Stimulated activated CD8-positive, alpha-beta memory T cell treated with anti-CD3 and anti-CD28 coated beads, Interleukin-12 subunit alpha, Interleukin-12 subunit beta, amount 100 ng/mL, for 1 hour (primary cell): Measurements from ENCODE around the gene PHGDH.
"Not testable (repeated sequence)": the region's sequence is repeated elsewhere in the genome, so short reads cannot be mapped to it uniquely, and the experiment has no call there.

Source experiments
- DNase-seq: peaks from one replicate; pipeline ENCODE4 v3.0.0-alpha.2; 2020; ENCODE audit warnings: low read depth

The PHGDH gene

DNA sequence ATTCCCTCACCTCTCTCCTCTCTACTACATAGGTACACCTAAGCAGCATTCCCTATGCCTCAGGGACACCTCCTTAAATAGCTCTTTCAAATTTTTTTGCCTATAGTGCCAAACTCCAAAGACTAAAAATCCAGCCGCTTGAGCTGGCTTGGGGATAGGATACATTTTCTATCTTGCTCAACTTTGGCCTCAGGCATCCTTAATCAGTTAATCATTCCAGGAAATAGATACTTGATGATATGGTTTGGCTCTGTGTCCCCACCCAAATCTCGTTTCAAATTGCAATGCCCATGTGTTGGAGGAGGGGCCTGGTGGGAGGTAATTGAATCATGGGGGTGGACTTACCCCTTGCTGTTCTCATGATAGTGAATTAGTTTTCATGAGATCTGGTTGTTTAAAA is 11.4 kb upstream of the PHGDH start:
- no peak for DNase-seq

DNA sequence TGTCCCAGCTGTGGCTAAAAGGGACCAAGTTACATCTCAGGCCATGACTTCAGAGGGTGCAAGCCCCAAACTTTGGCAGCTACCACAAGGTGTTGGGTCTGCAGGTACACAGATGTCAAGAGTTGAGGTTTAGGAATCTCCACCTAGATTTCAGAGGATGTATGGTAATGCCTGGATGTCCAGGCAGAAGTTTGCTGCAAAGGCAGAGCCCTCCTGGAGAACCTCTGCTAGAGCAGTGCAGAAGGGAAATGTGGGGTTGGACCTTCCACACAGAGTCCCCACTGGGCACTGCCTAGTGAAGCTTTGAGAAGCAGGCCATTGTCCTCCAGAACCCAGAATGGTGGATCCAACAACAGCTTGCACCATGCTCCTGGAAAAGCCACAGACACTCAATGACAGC is 10.1 kb upstream of the PHGDH start:
- DNase-seq, result no peak

DNA sequence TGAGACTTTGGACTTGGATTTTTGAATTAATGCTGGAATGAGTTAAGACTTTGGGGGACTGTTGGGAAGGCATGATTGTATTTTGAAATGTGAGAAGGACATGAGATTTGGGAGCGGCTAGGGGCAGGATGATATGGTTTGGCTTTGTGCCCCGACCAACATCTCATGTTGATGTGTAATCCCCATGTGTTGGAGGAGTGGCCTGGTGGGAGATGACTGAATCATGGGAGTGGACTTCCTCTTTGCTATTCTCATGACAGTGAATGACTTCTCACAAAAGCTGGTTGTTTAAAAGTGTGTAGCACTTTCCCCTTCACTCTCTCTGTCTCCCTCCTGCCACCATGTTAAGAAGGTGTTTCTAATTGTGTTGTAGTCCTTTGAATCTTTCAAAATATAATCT is 9.3 kb upstream of the PHGDH start:
- no peak for DNase-seq

DNA sequence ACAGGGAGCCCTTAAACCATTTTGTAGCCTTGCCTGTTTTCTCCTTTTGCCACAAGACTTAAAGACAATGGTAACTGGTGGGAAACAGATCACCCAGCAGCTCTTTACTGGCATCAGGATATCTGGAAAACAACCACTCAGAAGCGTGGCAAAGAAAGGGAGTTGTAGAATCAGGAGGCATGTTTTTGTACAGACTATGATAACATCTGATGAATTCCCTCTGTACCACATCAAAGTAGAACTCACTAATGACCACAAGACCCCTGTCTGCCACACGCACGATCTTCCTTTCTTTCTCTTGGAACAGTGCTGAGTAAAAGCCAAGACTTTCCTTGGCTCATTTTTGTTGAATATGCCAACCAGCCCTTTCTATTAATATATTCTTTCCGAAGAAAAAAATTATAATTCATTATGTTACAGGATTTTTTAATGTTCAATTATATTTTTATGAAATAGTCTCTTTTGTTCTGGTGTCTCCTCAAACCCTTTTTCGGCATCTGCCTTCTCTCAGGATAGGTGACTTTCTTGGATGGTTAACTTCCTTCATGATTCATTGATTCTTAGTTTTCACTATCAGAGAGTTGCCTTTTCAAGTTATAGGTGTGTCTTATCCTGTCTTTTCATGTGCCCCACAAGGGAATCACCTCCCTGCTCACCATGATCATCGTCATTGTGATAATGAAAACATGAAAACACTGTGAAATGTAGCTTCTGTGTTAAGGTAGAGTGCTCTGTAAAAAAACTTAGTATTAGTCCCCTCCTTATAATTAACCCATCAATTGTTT is 7.9 kb upstream of the PHGDH start:
- DNase-seq, result no peak

DNA sequence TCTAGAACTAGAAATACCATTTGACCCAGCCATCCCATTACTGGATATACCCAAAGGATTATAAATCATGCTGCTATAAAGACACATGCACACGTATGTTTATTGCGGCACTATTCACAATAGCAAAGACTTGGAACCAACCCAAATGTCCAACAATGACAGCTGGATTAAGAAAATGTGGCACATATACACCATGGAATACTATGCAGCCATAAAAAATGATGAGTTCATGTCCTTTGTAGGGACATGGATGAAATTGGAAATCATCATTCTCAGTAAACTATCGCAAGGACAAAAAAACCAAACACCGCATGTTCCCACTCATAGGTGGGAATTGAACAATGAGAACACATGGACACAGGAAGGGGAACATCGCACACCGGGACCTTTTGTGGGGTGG is 5.1 kb upstream of the PHGDH start:
- not testable (repeated sequence) for DNase-seq

DNA sequence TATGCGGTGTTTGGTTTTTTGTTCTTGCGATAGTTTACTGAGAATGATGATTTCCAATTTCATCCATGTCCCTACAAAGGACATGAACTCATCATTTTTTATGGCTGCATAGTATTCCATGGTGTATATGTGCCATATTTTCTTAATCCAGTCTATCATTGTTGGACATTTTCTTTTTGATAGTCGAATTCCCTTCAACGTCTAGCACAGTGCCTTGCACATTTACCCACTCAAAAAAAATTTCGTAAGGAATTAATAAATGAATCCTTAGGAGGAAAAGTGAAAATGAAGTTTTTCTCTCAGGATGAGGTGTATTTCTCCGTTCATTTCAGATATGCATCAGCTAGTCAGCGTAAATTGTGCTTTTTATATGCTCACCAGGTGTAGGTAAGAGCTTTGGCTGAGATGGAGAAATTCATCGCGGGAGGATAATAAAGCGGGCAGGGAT is 354 bp upstream of the PHGDH start:
- not testable (repeated sequence) for DNase-seq

DNA sequence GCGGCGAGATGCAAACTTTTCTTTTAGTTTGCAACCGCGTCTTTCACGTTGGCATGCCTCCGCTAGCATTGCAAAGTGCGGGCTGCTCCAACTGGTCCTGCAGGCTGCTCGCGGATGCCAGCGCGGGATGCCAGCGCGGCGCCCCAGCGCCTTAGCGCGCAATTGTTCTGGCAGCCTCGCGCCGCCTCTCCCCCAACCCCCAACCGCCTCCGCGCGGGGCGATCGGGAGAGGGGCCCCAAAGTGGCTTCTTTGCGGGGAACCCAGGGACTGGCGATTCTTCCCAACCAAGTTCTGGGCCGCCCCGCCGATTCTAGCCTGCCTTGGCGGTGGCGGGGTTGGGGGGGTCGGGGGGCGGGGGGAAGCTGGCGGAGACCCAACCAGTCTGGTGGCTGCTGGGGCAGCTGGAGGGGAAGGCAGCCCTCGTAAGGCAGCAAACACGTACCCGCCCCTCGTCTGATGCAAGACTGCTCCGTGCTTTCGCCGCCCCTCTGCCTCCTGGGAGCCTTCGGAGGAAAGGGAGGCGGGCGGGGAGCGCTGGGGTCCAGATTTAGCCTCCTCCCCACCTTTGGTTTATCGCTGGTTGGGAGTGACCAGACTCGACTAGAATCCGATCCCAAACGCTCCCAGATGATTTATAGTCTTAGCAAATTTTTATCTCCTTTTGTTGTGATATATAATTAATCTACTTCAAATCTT is 756 bp downstream of the PHGDH start:
- no peak for DNase-seq

DNA sequence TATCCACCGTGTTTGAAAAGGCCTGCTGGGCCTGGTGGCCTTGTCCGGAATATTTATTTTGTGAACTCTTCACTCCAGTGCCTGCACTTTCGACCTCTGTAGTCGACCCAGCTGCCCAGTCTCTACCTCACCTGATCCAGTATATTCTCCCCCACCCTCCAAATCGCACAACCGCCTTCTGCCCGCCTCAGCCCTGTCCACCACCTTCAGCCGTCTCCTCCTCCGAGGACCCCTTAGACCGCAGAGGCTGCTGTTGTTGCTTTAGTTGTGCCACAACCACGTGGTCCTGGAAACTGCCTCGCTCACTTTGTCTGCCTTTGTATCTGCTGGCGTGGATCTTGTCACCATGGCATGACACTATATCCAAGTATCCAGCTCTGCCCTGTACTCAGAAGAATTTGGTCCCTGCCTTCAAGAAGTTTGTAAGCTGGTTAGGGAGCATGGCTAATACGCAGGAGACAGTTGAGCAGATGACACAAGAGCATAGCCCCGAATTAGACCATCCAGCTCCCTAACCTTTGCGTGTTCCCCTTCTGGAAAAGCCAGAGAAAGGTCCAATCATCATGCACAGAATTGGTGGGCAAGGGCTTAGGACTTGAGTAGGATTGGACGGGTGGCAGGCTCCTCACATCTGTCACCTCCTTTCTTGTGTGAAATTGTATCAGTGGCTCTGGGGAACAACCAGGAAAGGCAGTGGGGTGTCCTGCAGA is 1.5 kb downstream of the PHGDH start:
- DNase-seq, result no peak

DNA sequence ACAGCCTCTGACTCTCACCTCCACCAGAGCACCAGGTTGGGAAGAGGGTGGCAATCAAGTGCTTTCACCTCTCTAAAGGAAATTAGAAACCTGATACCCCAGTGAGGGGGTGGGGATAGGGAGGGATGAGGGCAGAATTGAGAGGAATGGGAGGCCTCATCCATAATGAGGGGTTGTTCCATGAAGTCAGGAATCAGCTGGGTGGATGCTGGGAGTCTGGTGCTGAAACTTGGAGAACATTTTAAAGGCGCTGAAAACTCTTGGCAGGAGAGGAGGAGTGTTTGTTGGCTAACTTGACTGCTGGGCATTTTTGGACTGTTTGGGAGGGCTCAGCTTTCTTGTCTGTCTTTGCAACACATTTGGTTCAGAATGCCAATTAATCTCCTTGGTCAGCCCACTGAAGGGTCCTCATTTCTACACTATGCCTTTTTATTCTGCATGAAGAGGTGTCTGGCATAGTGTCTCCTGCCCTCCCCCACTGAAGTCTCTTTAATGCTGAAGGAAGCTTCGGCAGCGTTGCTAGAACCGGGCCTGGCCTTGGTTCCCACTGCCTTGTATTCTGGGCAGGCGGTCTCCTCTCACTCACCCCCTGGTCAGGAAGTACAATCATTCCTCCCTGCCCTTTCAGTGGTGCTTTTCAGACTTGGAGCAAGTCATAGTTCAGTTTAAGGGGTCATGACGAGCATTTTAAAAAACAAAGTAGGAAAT is 2.2 kb downstream of the PHGDH start:
- DNase-seq, result no peak

DNA sequence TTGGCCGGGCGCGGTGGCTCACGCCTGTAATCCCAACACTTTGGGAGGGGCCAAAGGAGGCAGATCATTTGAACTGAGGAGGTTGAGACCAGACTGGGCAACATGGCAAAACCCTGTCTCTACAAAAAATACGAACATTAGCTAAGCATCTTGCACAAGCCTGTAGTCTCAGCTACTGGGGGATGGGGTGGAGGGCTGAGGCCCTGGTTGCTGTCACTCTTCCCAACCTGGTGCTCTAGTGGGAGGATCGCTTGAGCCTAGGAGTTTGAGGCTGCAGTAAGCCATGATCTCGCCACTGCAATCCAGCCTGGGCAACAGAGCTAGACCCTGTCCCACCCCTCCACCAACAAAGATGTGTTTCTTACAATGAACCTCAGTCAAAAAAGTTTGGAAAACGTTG is 2.8 kb downstream of the PHGDH start:
- no peak for DNase-seq

DNA sequence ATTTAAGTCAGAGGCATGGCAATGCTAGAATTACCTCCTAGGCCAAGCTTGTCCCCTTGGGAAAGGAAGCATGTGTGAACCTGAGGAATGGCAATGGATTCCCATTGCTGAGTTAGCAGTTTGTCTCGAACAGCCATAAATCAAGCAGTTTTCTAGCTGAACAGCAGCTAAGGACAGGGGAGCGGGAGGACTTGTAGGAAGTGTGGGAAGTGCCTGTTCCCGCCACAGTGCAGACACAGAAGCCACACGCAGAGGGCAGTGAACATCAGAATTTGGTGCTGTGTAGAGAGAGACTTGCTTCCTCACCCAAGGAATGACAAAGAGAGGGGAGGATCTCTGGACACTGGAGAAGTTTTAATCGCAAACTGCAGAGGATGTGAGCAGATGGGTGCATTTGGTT is 3.8 kb downstream of the PHGDH start:
- no peak for DNase-seq

DNA sequence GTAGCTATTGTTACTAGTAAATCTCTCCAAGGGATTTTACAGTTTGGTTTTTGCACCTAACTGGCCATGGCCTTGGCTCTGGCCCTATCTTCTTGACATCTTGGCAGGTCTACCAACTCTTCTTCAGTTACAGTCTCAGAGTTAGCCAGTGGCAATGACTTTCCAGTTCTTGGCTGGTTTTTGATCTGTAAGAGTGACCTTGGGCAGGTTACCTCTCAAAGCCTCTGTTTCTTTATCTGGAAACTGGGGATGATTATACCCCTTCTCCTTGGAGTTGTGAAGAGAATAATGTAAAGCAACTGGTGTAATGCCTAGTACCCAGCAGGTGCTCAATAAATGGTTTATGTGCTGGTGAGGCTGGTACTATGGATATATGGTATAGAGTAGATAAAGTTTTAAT is 6.7 kb downstream of the PHGDH start:
- no peak for DNase-seq

DNA sequence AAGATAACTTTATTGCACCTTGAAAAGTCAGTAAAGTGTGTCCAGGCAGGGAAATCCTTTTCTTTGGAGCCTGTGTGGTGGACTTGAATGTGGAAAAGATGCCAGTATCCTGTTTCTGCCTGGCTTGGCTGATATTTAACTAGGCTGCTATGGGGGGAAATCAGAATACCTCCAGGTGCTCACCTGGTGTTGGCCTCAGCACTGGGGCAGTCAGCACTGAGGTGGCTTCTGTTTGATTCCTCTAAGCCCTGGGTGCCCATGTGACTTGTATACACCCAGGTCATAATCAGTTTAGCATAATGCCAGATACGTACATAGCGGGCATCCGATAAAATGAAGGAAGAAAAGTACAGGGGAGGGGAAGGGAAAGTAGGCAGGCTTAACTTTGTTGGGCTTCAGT is 7.2 kb downstream of the PHGDH start:
- no peak for DNase-seq

DNA sequence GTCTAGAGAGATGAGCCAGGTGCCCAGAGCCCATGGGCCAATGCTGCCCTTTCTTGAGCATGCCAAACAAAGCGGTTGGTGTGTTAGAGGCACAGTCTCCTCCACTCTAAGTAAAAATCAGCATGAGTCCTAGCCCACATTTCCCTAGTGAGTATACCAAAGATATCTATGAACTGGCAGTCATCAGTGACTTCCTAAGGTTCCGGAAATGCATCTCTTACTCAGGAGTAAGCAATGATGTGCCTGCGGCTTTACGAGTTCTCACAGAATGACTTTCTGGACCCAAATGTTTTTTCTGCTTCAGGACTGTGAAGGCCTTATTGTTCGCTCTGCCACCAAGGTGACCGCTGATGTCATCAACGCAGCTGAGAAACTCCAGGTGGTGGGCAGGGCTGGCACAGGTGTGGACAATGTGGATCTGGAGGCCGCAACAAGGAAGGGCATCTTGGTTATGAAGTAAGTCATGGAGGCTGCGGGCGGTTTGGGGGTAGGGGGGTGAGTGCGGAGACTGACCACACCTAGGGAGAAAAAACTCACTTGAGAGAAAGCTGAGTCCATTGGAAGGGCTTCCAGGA is 9.2 kb downstream of the PHGDH start:
- no peak for DNase-seq

DNA sequence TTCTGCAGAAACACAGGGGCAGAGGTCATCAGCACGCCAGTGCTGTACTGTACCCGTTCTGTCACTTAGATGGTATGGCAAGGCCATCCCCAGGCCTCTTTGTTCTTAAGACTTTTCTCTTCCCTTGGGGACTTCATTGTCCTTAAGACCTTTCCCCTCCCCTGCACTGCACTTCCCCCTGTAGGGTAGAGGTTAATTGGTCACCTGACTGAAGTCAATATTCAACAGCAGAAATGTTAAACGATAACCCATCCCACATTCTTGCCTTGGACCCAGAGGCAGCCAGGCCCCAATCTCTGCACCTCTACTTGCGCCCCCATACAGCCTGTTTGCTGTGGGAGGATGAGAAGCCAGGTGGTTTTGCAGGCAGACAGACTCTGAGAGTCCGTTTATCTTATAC is 10.2 kb downstream of the PHGDH start:
- DNase-seq, result no peak

DNA sequence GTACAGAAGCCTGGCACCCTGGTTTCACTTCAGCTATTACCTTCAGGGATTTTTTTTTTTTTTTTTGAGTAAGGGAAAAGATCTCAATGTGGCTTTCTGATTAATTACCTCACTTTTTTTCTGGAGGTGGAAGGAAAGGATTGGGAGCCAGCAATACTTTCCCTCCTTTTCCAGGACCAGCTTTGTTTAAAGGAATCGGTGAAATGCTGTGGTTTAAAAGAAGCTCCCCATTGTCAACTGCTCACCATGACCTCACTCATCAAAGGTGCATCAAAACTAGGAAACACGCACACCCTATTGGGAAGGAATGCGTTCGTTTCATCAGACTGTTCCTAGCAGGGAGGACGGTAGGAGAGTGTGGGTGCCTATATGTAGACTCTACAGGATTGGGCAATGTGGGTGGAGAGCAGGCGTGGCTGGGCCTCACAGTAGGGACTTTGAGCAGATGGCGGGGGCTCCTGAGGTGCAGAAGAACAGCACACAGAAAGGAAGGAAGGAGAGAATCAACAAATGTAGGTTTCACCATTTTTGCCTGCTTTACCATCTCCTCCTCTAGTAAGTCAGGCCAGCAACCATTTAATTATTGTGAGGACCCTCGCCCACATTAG is 13.0 kb downstream of the PHGDH start:
- no peak for DNase-seq

DNA sequence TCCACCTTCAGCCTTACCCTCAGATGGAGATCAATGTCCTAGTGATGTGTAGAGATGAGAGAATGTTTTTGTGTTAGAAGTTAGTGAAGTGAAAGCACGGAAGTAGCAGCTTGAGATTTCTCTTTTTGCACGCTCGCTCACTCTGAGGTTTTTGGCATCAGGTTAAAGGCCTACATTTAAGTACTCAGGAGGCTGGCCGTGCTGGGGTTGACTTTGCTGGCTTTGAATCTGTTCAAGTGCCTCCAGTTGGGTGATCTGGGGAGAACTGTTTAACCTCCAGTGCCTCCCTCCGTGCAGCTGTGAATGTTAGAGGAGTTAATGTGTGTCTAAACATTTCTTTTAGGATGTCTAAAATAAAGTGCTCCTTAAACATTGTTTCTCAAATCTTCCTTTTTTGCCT is 13.9 kb downstream of the PHGDH start:
- no peak for DNase-seq

DNA sequence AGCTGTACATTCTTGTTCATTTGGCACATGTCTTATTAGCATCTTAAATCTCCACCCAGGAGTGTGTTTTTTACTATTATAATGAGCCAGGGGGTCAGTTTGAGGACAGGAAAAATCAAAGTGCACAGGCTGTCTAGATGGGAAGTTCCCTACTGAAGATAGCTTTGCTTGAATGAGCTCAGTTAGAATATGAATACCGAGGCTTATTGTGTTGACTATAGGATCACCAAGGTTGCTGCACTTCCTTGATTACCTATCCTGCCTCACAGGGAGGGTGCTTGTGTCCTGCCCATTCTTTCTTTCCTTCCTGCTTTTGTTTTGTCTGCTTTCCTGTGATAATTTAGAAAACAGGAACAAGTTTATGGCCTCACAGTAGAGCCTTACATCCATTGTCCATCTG is 16.3 kb downstream of the PHGDH start:
- DNase-seq, result no peak

DNA sequence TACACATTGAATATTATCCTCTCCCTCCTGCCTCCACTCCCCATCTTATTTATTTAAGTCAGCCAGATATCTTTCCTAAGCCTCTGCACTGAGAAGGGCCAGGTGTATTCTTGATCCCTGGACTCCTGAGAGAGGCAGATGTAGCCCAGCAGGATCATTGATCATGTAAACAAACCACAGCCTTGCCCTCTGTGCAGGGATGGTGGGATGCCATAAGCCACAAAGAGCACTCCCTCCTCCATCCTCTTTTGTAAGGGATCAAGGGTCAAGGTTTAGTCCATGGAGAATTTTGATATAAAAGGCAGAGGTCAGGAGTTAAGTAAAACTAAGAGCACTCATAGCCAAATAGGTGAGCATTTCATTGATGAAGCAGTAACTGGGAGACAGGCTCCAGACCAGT is 17.3 kb downstream of the PHGDH start:
- no peak for DNase-seq

DNA sequence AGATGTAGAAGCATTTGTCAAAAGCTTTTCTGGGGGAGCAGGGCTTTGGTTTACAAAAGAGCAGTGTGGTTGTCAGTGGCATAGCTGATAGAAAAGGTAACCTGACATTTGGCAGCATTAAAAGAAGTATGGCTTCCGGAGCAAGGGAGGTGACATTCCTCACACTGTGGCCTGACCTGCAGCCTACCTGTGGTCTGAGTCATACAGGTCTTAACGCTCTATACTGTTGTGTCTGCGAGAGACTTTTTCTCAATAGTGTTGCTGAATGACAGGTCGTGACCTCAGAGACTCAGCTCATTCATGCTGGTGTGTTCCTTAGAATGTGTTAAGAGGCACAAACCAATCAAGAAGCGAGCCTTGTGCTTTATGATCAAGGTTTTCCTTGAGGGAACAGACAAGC is 19.3 kb downstream of the PHGDH start:
- DNase-seq, result no peak

DNA sequence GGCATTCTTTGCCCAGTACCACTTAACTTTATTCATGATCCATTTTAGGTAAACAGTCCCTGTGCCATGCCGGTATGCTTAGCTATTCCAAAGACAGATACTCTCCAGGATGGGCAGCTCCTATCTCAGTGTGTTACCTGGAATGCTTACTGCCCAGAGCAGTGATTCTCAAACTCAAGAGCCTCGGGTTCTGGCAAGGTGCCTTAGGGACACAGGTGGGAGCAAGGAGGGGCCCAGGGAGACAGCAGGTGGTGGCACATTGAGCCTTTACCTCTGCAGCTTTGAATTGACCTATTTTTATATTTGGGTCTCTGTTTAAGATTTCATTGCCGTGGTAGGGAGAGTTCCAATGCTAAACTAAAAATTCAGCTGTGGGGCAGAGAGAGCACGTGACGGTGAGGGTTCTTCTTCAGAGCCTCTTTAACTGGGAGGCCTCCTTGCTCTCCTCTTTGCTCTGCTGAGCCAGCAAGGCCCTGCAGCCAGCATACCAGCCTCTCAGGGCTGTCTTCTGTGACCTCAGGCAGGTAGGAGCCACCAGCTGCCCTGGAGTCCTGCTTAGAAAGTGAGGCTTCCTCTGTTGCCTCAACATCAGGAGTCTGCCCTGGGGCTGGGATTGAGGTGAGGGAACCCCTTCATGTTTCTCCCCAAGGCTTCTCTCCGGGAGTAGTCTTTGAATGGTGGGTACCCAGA is 20.2 kb downstream of the PHGDH start:
- DNase-seq, result no peak
